HG02571 (cell line): ENCODE results near the gene CASD1.

Experiments
- ATAC-seq: cut with Tn5 transposase; IDR thresholded peaks from one replicate; pipeline ENCODE4 v1.9.1; 2021; ENCODE audit warnings: mild to moderate bottlenecking, moderate library complexity; ENCODE audit not compliant: unreplicated experiment

The CASD1 gene

DNA sequence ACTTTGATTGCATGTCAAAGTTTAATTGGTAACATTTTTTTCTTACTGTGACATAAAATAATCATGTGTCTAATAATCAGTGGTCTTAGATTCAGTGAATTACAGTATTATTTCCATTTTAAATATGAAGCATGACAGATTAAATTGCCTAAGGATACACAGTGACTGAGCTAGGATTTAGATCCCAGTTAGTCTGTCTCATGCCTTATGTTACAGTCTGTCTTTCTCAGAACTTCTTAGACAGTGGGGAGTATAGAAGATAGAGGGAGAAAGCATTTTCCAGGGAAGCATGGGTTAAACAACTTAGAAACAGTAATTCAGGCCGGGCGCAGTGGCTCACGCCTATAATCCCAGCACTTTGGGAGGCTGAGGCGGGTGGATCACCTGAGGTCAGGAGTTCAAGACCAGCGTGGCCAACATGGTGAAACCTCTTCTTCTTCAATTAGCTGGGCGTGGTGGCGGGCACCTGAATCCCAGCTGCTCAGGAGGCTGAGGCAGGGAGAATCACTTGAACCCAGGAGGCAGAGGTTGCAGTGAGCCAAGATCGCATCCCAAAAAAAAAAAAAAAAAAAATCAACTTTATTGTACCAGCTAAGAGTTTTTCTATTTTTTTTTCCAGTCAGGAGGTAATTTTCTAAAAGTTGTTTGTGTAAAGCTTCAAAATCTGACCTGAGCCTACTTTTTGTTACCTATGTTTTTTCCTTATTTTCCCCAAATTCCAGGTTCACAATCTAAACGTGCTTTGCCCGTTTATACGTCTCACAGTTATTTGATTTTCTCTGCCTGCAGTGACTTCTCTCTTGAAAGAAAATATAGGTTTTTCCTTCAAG, 3.3 kb downstream of the CASD1 start:
- ATAC-seq, result no peak

DNA sequence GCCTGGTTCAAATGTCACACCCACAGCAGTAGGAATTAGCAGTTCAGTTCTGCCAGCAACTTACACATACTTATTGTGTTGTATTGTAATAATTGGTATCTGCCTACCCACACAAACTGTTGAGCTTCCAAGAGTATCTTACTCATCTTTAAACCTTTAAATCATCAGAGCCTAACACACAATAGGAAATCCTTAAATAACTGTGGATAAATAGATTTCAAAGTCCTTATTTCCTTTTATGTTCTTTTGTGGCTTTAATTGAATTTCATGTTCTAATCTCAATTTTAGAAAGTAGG, 3.9 kb downstream of the CASD1 start:
- ATAC-seq, result no peak

DNA sequence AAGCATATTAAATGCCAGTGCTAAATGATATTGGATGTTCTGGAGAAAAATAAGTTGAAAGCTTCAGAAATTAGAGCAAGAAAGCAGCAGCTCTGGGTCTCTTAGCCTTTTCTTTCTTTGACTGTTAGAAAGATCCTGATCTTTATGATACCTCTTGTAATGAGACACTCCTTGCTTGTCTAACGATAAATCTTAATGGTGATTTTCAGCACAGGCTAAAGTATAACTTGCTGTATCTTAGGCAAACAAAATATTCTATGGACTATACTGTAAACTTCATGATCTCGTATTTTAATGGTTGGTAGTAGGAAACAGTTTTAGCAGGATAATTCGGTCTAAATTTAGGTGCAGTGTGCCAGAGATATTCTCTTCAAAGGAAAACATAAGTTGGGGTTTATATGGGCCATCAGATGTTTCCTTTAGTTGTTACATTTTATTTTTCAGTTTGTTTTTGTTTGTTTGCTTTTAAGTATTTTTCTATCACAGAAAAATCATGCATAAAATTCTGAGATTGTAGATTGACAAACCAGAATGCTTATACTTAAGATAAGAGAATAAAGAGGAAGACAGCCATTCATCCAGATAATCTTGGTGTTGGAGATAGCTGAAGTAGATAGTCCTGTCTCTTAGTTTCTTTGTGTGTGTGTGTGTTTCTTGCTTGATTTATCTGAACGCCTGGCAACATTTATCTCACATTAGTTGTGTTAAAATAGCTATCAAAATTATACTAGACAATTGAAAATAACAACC, 4.7 kb downstream of the CASD1 start:
- no peak for ATAC-seq

DNA sequence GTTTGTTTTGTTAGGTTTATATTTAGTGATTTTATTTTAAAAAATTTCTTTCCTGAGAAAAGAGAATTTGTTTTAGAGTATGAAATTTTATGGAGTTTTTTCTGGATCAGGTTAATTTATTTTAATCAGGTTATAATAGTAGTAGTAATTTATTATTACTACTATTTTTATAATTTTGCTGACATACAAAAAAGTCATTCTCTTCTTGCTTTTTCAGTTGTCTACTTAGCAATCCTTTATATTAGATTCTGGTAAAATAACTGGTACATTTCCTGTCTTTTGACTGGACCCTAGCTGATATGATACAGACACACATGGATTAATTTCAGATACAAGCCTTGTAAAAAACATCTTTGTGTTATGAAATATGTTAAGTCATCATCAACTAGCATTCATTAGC, 5.3 kb downstream of the CASD1 start:
- no peak for ATAC-seq

DNA sequence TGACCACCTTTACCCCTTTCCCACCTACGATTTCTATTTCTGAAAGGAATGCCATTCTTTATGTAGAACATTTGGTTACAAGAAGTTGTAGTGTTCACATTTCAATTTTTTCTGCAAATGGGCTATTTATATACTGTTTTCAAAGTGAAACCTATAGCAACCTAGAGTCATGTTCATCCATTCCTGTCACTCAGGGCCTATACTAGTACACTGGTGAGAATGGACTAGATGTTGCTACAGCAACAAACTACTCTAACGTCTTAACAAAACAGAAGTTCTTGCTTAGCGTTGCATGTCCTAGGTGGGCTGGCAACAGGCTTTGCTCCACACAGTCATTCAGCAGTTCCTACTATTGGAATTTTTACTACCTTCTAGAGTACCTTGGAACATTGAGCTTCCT, 16.3 kb downstream of the CASD1 start:
- no peak for ATAC-seq

DNA sequence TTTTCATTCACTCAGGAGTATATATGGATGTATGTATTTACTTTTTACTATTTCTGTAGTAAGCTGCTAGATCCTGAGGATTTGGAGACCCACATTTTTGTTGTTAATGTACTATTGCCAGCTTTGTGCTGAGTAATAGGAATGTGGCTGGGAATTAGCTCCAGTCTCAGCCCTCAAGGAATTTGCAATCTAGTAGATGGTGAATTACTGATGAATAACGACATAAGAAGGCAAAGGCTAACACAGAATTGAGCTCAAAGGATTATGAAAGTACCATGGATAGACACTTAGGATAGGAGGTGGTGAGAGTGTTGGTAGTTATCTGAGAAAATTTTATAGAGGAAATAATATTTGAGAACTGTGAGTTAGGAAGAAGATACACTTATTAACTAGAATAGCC, 19.9 kb downstream of the CASD1 start:
- ATAC-seq, result no peak

DNA sequence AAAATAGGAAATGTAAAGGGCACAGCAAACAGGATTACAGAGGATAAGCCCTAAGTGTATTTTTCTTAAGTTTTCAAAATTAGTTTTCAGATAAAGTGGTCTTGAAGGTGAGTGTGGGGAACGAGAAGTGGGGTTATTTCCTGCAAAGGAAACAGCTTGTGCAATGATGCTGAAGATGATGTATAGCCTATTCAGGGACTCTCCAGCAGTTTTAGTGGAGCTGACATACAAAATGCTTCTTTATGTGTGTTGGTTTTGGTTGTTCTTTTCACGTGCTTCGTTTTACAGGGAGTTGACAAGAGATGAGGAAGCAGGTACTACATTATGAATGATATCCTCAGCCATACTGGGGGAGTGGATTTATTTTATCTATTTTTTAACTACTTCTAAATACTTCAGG, 20.5 kb downstream of the CASD1 start:
- no peak for ATAC-seq

DNA sequence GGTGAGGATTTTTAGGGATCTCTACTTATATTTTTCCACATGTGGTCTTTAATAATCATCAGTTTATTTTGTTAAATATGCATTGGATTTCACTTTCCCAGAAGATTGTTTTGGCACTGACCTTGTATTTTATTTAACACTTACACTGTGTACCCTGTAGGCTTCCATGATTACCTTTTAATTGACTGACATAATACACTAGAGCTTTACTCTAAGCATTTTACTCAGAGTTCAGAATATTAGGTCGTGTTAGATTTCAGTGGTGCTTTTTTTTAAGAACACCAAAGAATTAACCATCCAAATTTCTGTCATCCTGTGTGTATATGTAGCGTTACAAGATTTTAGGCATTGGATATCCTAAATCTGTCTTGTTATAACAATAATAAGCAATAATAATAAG, 23.1 kb downstream of the CASD1 start:
- no peak for ATAC-seq

DNA sequence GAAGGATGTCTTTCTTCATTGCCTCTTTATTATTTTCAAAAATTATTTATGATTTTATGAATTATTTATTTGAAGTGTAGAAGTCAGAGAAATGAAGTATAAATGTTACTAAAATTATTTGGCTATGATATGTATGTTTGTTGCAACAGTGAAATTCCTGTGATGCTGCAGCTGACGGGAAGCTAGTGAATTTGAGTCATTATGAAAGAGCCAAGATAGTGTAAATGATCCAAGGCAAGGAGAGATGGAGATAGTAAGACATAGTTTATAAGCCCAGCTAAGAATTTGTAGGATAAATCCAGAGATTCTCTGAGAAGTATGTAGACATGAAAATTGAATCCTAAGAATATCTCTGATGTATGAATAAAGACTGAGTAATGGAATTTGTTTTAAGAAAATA, 30.8 kb downstream of the CASD1 start:
- ATAC-seq, result no peak

DNA sequence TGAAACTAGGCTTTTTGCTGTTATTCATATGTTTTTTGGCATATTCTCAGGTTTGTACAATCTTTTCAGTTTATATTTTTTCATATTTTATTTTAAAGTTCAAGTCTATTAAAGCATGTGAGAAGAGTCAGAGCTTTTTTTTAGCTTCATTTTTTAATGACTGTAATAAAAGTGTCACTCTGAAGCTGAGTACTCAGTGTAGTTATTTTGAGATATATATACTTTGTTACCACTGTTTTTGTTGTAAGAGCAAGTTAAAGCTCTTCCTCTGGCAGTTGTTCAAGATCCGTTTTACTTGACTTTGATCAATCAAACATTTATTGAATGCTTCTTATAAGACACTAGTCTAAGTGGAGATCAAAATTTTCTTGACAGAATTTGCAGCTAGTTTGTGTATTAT, 37.5 kb downstream of the CASD1 start:
- no peak for ATAC-seq

DNA sequence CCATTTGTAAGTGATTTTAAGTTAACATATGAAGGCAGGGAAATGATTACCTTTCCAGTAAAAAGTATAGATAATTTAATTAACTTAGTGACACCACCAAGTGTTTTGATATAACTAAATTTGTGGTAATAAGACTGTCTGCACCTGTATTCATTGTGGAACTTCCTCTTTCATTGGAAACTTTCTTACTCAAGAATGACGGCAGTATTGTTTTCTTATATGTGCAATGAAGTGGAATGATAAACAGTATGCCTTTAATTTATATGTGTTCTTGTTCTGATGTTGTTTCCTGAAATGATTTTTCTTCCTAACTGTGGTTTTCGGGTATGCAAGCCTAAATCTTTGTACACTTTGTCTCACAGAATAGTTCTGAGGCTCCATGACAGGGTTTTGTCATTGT, 46.4 kb downstream of the CASD1 start:
- ATAC-seq, result no peak

DNA sequence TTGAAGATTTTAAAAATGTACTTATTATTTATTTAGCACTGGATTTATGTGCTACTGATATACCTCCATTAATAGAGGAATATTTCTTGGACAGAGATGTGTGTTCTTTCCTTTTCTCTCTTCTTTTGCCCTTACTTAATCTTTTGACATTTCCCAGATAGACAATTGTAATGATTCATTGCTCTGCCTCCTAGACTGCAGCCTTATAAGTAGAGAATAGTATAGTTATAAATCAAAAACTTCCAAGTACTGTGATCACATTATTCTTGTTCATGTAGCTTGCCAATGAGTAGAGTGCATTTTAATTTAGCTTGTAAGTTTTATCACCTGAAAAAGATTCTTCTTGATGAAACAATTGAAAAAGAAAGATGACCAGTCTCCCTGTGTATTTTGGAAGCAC, 47.6 kb downstream of the CASD1 start:
- no peak for ATAC-seq

DNA sequence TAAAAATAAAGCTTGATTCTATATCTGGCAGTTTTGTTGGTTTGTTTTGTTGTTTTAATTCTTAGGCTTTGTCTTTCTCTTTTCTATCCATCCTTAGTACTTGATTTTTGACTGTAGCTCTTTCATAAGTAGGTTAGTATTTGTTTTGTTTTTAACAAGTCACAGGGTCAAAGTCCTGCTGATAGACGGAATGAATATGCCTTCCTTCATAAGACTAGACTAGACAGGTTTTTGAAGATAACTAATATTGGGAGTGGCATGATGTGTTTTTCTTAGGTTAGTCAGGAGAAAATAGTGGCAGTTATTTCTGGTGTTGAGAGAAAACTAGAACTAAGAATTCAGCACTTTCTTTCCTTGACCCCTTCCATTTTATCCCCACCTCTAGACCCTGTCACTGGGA, 50.4 kb downstream of the CASD1 start:
- ATAC-seq, result no peak

DNA sequence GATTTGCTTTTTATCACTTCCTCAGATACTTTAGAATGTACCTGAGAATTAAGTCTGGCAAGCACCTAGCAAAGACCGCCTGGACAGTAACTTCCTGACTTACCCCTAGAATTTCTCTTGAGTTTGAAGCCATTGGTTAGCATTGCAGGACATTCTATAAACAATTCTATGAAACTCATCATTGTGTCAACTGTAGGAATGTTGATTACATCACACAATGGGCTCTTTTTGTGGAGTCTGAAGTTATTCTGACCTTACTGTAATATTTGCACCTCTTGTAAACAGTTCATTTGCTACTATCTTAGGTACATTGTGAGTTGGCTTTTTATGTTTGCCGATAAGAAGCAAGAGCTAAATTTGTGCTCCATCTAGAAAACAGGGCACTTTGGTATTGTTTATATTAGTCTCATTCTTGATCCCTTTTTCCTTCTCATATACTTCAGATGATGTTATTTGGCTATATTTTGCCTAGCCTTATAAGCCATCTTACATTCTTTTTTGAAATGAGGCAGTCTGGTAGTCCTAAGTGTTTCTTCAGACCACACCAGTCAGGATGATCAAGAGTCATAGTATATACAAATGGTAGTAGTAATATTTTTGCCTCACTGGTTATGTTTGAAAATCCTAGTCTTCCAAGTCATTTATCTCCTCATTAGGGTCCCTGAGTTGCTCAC, 52.4 kb downstream of the CASD1 start:
- ATAC-seq, result no peak

DNA sequence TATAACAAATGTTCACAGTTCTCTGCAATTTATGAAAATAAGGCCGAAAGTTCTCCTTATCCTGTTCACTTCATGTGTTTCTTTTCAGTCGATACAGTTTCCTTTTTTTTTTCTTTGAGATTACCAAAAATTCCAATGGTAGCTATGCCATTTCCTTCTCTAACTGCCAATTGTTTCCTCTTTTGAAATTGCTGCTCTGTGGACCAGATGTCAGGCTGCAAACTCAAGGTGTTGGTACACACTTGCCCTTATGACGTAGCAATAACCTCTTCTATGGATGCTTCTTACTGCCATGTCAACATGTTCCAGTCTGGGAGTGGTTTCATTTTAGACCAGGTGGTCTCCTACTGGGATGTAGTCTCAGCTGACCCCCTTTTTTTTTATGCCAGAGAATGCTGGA, 52.9 kb downstream of the CASD1 start:
- no peak for ATAC-seq

DNA sequence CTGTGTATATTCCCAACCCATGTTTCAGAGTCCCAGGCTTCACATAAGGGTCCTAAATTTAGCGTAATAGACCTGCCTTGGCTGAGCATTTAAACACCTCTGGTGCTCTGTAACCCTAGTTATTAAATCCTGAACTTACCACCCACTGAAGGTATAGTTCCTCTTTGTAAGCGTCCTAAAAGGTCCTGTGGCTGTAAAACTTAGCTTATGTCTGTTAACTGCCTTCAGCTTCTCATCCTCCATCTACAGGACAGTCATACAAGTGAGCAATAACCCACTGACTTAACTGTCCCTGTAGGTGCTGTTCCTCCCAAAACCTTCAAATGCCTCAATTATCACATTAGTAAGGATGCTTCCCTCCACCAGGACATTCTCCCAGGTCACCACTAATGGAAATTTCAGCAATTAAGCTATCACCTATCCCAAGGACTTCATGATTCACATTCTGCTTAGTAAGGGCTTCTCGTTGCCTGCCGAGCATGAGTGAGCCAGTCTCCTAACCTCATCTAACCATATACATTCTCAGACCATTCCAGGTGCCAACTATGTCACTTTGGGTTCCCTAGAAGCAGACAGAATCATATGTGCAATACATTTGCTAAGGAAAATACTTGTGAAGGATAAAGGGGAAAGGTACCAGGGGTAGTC, 55.8 kb downstream of the CASD1 start:
- no peak for ATAC-seq

DNA sequence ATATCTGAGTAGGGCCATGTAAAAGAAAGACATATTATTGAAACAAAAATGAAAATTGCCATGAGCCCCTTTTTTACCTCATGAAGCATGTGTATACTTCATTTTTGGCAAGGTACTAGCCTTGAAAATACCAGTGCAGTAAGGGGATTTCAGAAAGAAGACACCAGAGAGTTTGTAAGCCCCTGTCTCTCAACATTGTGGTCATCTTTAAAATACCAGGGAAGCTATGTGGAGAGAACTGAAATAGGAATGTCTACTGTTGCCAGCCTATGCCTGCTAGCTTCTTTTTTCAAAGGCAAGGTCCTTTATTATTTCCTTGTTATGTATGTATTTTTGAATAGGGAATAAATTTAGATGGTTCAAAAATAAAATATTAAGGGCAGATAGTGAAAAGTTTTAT, 57.8 kb downstream of the CASD1 start:
- no peak for ATAC-seq

DNA sequence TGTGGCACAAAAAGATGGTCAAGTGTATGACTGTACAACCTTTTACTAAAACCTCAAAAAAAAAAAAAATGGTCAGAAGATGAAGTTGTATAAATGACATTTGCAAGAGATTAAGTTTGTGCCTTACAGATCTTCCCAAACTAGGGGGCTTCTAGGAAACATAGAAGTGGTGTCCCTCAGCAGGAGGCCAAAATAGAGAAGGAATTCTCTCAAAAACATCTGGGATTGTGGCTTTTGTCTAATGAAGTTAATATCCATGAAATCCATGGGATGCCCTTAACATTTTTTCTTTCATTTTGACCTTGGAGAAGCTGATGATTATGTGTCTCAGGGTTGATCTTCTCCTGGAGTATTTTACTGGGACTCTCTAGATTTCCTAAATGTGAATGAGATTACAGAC, 62.2 kb downstream of the CASD1 start:
- ATAC-seq, result no peak

DNA sequence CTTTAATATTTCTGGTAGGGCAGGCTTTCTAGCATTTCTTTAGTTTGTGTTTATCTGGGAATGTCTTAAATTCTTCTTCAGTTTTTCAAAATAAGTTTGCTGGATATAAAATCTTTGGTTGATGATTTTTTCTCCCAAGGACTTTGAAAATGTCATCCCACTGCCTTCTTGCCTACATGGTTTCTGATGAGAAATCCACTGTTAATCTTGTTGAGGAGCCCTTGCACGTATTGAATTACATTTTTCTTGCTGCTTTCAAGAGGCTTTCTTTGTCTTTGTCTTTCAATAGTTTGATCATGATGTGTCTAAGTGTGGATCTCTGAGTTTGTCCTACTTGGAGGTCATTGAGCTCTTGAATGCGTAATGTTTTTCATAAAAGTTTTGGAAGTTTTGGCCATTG, 66.0 kb downstream of the CASD1 start:
- ATAC-seq, result no peak

DNA sequence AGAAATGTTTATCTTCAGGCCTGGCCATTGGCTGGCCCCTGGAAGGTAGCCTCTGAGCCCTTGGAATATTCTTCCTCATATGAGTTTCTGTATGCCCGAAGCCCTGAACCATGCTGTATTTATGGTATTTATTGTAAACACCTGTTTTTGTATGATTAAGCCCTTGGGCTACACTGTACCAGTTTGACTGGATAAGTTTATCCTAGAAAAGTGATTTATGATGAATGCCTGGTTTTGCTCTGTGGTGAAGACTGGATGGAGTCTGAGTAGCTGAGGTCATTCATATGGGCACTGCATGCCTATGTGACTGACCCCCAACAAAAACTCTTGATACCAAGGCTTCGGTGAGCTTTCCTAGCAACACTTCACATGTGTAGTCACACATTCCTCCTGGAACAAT, 66.7 kb downstream of the CASD1 start:
- ATAC-seq, result no peak

DNA sequence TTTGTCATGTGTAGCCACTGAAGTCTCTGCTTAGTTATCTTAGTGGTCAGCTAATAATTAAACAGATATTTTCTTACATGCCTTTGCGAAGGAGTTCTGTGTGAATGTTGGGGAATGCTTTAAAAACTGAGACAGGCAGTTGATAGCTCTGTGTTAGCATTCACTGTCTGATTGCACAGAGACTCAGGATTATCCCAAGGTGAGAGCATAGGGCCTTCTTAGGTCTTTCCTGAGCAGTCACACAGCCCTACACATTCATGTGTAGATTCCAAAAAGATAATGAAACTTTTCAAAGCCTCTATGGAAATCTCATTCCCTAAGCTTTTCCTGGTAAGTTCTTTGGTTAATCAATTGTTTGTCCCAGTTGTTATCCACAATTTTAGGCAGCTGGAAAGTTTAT, 67.7 kb downstream of the CASD1 start:
- ATAC-seq, result no peak

DNA sequence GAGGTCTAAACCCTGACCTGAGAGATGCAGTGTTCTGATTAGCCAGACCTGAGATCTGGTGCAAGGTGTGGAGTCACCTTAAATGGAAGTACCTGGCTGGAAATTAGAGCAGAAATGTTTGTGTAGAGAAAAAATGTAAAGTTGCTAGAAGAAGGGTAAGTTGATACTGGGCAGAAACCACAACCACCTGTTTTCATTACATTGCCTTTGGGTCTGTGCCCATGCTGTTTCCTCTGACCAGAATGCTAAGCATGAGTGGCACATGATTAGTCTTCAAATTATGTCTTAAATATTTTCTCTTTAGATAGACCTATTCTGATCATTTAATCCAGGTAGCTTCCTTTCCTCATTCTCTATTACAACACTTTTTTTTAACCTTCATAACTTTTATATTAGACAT, 69.0 kb downstream of the CASD1 start:
- ATAC-seq, result no peak
